CD4-positive, alpha-beta memory T cell (primary cell): ENCODE data around the gene MYOM1. TPM values are rescaled to one million over a fixed set of nuclear protein-coding genes. Genes with fewer than 3 reads are reported as not detected.

Source experiments
- CTCF ChIA-PET: fragments of 350-600 bp; sonication (Branson Sonifier 250); formaldehyde crosslinking; loops from one replicate; lab custom pipeline; 2021; ENCODE audit warnings: inconsistent platforms; ENCODE audit not compliant: partially characterized antibody; lab: Charles Lee
- POLR2A ChIA-PET: fragments of 350-600 bp; sonication (Branson Sonifier 250); formaldehyde crosslinking; loops from one replicate; lab custom pipeline; 2021; ENCODE audit not compliant: partially characterized antibody; lab: Charles Lee
- DNase-seq, 5 donors: peaks; one replicate each; pipeline versions ENCODE4 v3.0.0 to v3.0.0-alpha.2; 2020 to 2022; ENCODE audit warnings: mixed read lengths in 1 of 5
- H3K27ac ChIP-seq: one replicate; pipeline ENCODE4 v1.7.0; 2013; ENCODE audit warnings: low read depth, low read length
- H3K27me3 ChIP-seq: 2 replicates; pipeline ENCODE4 v1.7.0; 2013; ENCODE audit warnings: mild to moderate bottlenecking, low read length, moderate library complexity; ENCODE audit not compliant: insufficient read depth
- H3K36me3 ChIP-seq: 2 replicates; pipeline ENCODE4 v1.7.0; 2013; ENCODE audit warnings: mild to moderate bottlenecking, low read length, moderate library complexity; ENCODE audit not compliant: insufficient read depth
- H3K4me1 ChIP-seq: 2 replicates; pipeline ENCODE4 v1.7.0; 2013; ENCODE audit warnings: mild to moderate bottlenecking, low read length, moderate library complexity; ENCODE audit not compliant: insufficient read depth
- H3K4me3 ChIP-seq, 2 donors: one replicate each; pipeline ENCODE4 v1.7.0; 2013; ENCODE audit warnings: low read length in 2 of 2, mild to moderate bottlenecking in 1 of 2
- H3K9me3 ChIP-seq, 2 donors: one replicate each; pipeline ENCODE4 v1.7.0; 2013; ENCODE audit warnings: low read length in 2 of 2, control low read depth in 1 of 2; ENCODE audit not compliant: control insufficient read depth in 1 of 2
- H3K27ac Mint-ChIP-seq, 7 donors: one replicate each; pipeline ENCODE4 v1.8.0; 2020 to 2021; ENCODE audit warnings: mixed read lengths in 7 of 7, mild to moderate bottlenecking in 6 of 7, inconsistent platforms in 3 of 7, moderate library complexity in 3 of 7
- H3K27me3 Mint-ChIP-seq, 2 donors: one replicate each; pipeline ENCODE4 v1.8.0; 2020 to 2021; ENCODE audit warnings: mixed read lengths in 2 of 2
- H3K36me3 Mint-ChIP-seq, 2 donors: one replicate each; pipeline ENCODE4 v1.8.0; 2020 to 2021; ENCODE audit warnings: mixed read lengths in 2 of 2, inconsistent platforms in 1 of 2, mild to moderate bottlenecking in 1 of 2
- H3K4me1 Mint-ChIP-seq, 4 donors: one replicate each; pipeline ENCODE4 v1.8.0; 2020 to 2021; ENCODE audit warnings: mixed read lengths in 4 of 4, mild to moderate bottlenecking in 1 of 4
- H3K4me3 Mint-ChIP-seq, 8 donors: one replicate each; pipeline ENCODE4 v1.8.0; 2020 to 2021; ENCODE audit warnings: mixed read lengths in 8 of 8, mild to moderate bottlenecking in 7 of 8, moderate library complexity in 6 of 8, inconsistent platforms in 3 of 8
- H3K9me3 Mint-ChIP-seq, 8 donors: one replicate each; pipeline ENCODE4 v1.8.0; 2020 to 2021; ENCODE audit warnings: mixed read lengths in 8 of 8, mild to moderate bottlenecking in 5 of 8, inconsistent platforms in 3 of 8, moderate library complexity in 1 of 8
- intact Hi-C: fragments of 100-400 bp; cut with micrococcal nuclease; formaldehyde crosslinking; loops from one replicate; pipeline ENCODE4 v1.15.1; 2023
- polyA plus RNA-seq, 2 donors: library from polyadenylated mRNA; unstranded; fragments of 300-500 nt; fragmentation: Illumina TruSeq; gene quantifications; one replicate each; pipeline ENCODE4 v1.2.3, GENCODE V29; 2021
- total RNA-seq, 2 experiments: library from RNA; stranded (reverse); gene quantifications; one replicate each; pipeline ENCODE4 v1.2.3, GENCODE V29; 2021

MYOM1 gene
- total and polyA plus RNA-seq, 4 experiments from 2014 or later: 0.09 to 4.2 (median 1.8) TPM

GRCh38 chr18:3100498-3101132 is 119.2 kb downstream of the MYOM1 start:
- H3K9me3 ChIP-seq: no peaks in the 10 kb centered on the region
- H3K27me3 Mint-ChIP-seq: peaks cover 0 to 5% of the 10 kb centered on the region in 2 donors
- POLR2A ChIA-PET: interaction anchor here (1.3 kb wide), 1 partner anchor 9 kb away, joined by 3 read pairs; no protein-coding TSS in a partner anchor

GRCh38 chr18:3099327-3099726 is 120.4 kb downstream of the MYOM1 start:
- CTCF ChIA-PET: no interaction called here
- H3K9me3 ChIP-seq: no peaks in the 10 kb centered on the region
- H3K36me3 ChIP-seq: no peaks in the 10 kb centered on the region
- intact Hi-C loops: no loop called here
- Mint-ChIP-seq H3K4me1 (peaks cover 12 to 22% (median 18%) of the 10 kb centered on the region in 4 donors), H3K4me3 (no peak overlapping the region), H3K27ac (peak overlapping the region in 1 of 7 donors; percentile 15), H3K27me3 (peaks cover 0 to 3% of the 10 kb centered on the region in 2 donors), H3K36me3 (peaks cover 0 to 3% of the 10 kb centered on the region in 2 donors), H3K9me3 (no peaks in the 10 kb centered on the region)
- H3K27me3 ChIP-seq: no peaks in the 10 kb centered on the region
- no peak overlapping the region for H3K4me3 ChIP-seq
- peaks cover 18% of the 10 kb centered on the region for H3K4me1 ChIP-seq
- DNase-seq: no peak
- POLR2A ChIA-PET: no interaction called here
- H3K27ac ChIP-seq: no peak overlapping the region

More at GRCh38 chr18:3100498-3101132, 119.2 kb downstream of the MYOM1 start:
- Histone ChIP-seq H3K4me1 (peaks cover 18% of the 10 kb centered on the region), H3K27me3 (no peaks in the 10 kb centered on the region), H3K36me3 (no peaks in the 10 kb centered on the region), H3K27ac (no peak overlapping the region), H3K4me3 (no peak overlapping the region)
- Mint-ChIP-seq H3K4me3 (no peak overlapping the region), H3K9me3 (no peaks in the 10 kb centered on the region), H3K36me3 (peaks cover 0 to 3% of the 10 kb centered on the region in 2 donors), H3K27ac (no peak overlapping the region), H3K4me1 (peaks cover 12 to 22% (median 18%) of the 10 kb centered on the region in 4 donors)
- CTCF ChIA-PET: interaction anchor here (0.7 to 3.5 kb wide), 4 partner anchors 29 to 107 kb away, joined by 3 to 22 read pairs (median 6); no protein-coding TSS in a partner anchor
- intact Hi-C loops: no loop called here
- DNase-seq: no peak

GRCh38 chr18:3097082-3097481 is 122.7 kb downstream of the MYOM1 start:
- Mint-ChIP-seq H3K27ac (peak overlapping the region in 6 of 7 donors; percentile 18 to 86 (median 67)), H3K36me3 (peaks cover 0 to 3% of the 10 kb centered on the region in 2 donors), H3K4me3 (peak overlapping the region in 6 of 8 donors; percentile 1 to 47 (median 23)), H3K9me3 (no peaks in the 10 kb centered on the region), H3K27me3 (no peaks in the 10 kb centered on the region), H3K4me1 (peaks cover 12 to 22% (median 18%) of the 10 kb centered on the region in 4 donors)
- H3K4me3 ChIP-seq: no peak overlapping the region
- POLR2A ChIA-PET: interaction anchor here (0.7 to 1.9 kb wide), 5 partner anchors 17 to 151 kb away, joined by 3 to 7 read pairs (median 3); partner anchors contain the start of gene MYL12A
- H3K27me3 ChIP-seq: no peaks in the 10 kb centered on the region
- intact Hi-C loops: no loop called here
- no peaks in the 10 kb centered on the region for H3K36me3 ChIP-seq
- no peaks in the 10 kb centered on the region for H3K9me3 ChIP-seq
- peak; percentile 57 to 78 (median 63) for DNase-seq
- peaks cover 18% of the 10 kb centered on the region for H3K4me1 ChIP-seq
- no peak overlapping the region for H3K27ac ChIP-seq
- CTCF ChIA-PET: interaction anchor here (0.5 to 3.3 kb wide), 8 partner anchors 8 to 134 kb away, joined by 3 to 27 read pairs (median 4); no protein-coding TSS in a partner anchor

- no peak for DNase-seq
- no peaks in the 10 kb centered on the region for H3K27me3 ChIP-seq
- ChIA-PET POLR2A (interaction anchor here (1.0 to 1.9 kb wide), 2 partner anchors 40 to 152 kb away, joined by 3 to 7 read pairs; partner anchors contain the start of gene MYL12A), CTCF (interaction anchor here (1.0 to 3.3 kb wide), 2 partner anchors 32 to 55 kb away, joined by 3 to 16 read pairs; no protein-coding TSS in a partner anchor)
- Mint-ChIP-seq H3K9me3 (no peaks in the 10 kb centered on the region), H3K27me3 (no peaks in the 10 kb centered on the region), H3K27ac (peak overlapping the region in 2 of 7 donors; percentile 11 to 34), H3K4me3 (no peak overlapping the region), H3K36me3 (no peaks in the 10 kb centered on the region), H3K4me1 (peaks cover 12 to 22% (median 18%) of the 10 kb centered on the region in 4 donors)
- H3K9me3 ChIP-seq: no peaks in the 10 kb centered on the region
- intact Hi-C loops: no loop called here
- no peak overlapping the region for H3K27ac ChIP-seq
- peaks cover 18% of the 10 kb centered on the region for H3K4me1 ChIP-seq
- no peak overlapping the region for H3K4me3 ChIP-seq
- no peaks in the 10 kb centered on the region for H3K36me3 ChIP-seq
Observed at GRCh38 chr18:3095921-3096320, 123.8 kb downstream of the MYOM1 start.

- H3K27ac Mint-ChIP-seq: no peak overlapping the region
- H3K27ac ChIP-seq: no peak overlapping the region
- H3K9me3 Mint-ChIP-seq: no peaks in the 10 kb centered on the region
- H3K36me3 Mint-ChIP-seq: no peaks in the 10 kb centered on the region
- no peak overlapping the region for H3K4me3 ChIP-seq
- no peaks in the 10 kb centered on the region for H3K27me3 Mint-ChIP-seq
- intact Hi-C loops: no loop called here
- CTCF ChIA-PET: interaction anchor here (0.7 to 1.4 kb wide), 4 partner anchors 15 to 100 kb away, joined by 3 to 5 read pairs (median 3); no protein-coding TSS in a partner anchor
- POLR2A ChIA-PET: no interaction called here
- H3K4me1 Mint-ChIP-seq: peaks cover 12 to 22% (median 18%) of the 10 kb centered on the region in 4 donors
- H3K36me3 ChIP-seq: no peaks in the 10 kb centered on the region
- peaks cover 18% of the 10 kb centered on the region for H3K4me1 ChIP-seq
- no peaks in the 10 kb centered on the region for H3K27me3 ChIP-seq
- no peak for DNase-seq
- H3K4me3 Mint-ChIP-seq: no peak overlapping the region
- no peaks in the 10 kb centered on the region for H3K9me3 ChIP-seq
Observed at GRCh38 chr18:3094338-3094684, 125.5 kb downstream of the MYOM1 start.

- Histone ChIP-seq H3K4me1 (peaks cover 18% of the 10 kb centered on the region), H3K9me3 (no peaks in the 10 kb centered on the region), H3K36me3 (no peaks in the 10 kb centered on the region), H3K27ac (no peak overlapping the region), H3K27me3 (no peaks in the 10 kb centered on the region), H3K4me3 (no peak overlapping the region)
- CTCF ChIA-PET: interaction anchor here (0.7 to 1.9 kb wide), 5 partner anchors 16 to 99 kb away, joined by 3 to 6 read pairs (median 3); no protein-coding TSS in a partner anchor
- no peak for DNase-seq
- H3K27me3 Mint-ChIP-seq: no peaks in the 10 kb centered on the region
- H3K9me3 Mint-ChIP-seq: no peaks in the 10 kb centered on the region
- H3K4me3 Mint-ChIP-seq: no peak overlapping the region
- peaks cover 12 to 22% (median 16%) of the 10 kb centered on the region in 4 donors for H3K4me1 Mint-ChIP-seq
- H3K36me3 Mint-ChIP-seq: no peaks in the 10 kb centered on the region
- peak overlapping the region in 1 of 7 donors; percentile 5 for H3K27ac Mint-ChIP-seq
- POLR2A ChIA-PET: no interaction called here
- intact Hi-C loops: no loop called here
Observed at GRCh38 chr18:3093624-3094337, 126.0 kb downstream of the MYOM1 start.

- Mint-ChIP-seq H3K9me3 (no peaks in the 10 kb centered on the region), H3K4me1 (peaks cover 12 to 24% (median 16%) of the 10 kb centered on the region in 4 donors), H3K4me3 (no peak overlapping the region), H3K27ac (peak overlapping the region in 1 of 7 donors; percentile 32), H3K36me3 (no peaks in the 10 kb centered on the region), H3K27me3 (no peaks in the 10 kb centered on the region)
- H3K27me3 ChIP-seq: no peaks in the 10 kb centered on the region
- CTCF ChIA-PET: interaction anchor here (1.9 kb wide), 1 partner anchor 29 kb away, joined by 6 read pairs; no protein-coding TSS in a partner anchor
- peaks cover 16% of the 10 kb centered on the region for H3K4me1 ChIP-seq
- no peaks in the 10 kb centered on the region for H3K9me3 ChIP-seq
- intact Hi-C loops: no loop called here
- no peaks in the 10 kb centered on the region for H3K36me3 ChIP-seq
- no peak overlapping the region for H3K4me3 ChIP-seq
- DNase-seq: no peak
- H3K27ac ChIP-seq: no peak overlapping the region
- POLR2A ChIA-PET: no interaction called here
Observed at GRCh38 chr18:3092727-3093126, 127.0 kb downstream of the MYOM1 start.
